GM12875 (cell line): ENCODE data around the gene CLDN9.

ENCODE experiments used
- H3K4me3 ChIP-seq: one replicate; pipeline ENCODE4 v1.5.1; 2011; ENCODE audit warnings: low read depth, low read length, control low read depth
- TF ChIP-seq, protein P1 (sequence below): IDR thresholded peaks from 2 replicates; pipeline ENCODE4 v1.5.1; 2011; ENCODE audit warnings: low read depth, mild to moderate bottlenecking, control low read depth, inconsistent platforms, low read length, moderate library complexity, borderline replicate concordance; ENCODE audit not compliant: insufficient read depth

The CLDN9 gene

DNA sequence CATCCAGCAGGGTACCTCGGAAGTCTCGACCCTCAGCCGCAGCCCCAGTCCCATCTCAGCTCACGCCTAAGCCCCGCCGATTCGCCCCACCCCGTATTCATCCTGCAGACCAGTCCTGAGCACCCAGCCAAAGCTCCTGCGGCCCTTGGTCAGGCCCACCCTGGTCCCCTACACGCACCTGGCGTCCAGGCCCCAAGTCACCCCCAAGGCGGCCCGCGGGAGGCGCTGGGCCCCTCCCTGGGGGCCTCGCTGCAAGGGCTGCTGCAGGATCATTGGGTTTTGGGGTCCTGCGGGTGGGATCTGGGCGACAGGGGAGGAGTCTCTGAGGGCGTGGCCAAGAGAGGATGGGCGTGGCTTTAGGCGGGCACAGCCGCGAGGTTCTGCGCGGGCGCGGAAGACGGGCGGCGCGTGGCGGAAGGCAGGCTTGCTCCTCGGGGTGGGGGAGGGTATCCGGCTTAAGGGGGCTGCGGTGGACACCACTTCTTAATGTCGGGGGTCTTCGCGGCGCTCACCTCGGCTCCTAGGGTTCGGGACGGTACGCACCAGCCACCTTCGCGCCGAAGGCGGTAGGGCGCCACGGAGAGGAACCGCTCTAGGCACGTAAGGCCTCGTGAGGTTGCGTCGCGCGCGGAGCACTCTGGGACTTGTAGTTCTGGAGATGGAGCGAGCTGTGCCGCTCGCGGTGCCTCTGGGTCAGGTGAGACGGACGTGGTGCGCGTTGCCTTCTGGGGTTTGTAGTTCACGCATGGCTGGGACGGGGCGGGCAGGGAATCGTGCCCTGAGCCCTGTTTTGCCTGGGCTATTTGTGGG is 11.2 kb downstream of the CLDN9 start, which contains the start of the genes HCFC1R1 and THOC6:
HCFC1R1 (minus strand) TSS at position 274 of the 810 bp plus-strand sequence; CDS start at position 273, 1 bp downstream.
THOC6 (plus strand) TSS at position 367 of the 810 bp plus-strand sequence; CDS start at position 659, 292 bp downstream.
- peak within 1 kb of the TSS; percentile 85 for H3K4me3 ChIP-seq

DNA sequence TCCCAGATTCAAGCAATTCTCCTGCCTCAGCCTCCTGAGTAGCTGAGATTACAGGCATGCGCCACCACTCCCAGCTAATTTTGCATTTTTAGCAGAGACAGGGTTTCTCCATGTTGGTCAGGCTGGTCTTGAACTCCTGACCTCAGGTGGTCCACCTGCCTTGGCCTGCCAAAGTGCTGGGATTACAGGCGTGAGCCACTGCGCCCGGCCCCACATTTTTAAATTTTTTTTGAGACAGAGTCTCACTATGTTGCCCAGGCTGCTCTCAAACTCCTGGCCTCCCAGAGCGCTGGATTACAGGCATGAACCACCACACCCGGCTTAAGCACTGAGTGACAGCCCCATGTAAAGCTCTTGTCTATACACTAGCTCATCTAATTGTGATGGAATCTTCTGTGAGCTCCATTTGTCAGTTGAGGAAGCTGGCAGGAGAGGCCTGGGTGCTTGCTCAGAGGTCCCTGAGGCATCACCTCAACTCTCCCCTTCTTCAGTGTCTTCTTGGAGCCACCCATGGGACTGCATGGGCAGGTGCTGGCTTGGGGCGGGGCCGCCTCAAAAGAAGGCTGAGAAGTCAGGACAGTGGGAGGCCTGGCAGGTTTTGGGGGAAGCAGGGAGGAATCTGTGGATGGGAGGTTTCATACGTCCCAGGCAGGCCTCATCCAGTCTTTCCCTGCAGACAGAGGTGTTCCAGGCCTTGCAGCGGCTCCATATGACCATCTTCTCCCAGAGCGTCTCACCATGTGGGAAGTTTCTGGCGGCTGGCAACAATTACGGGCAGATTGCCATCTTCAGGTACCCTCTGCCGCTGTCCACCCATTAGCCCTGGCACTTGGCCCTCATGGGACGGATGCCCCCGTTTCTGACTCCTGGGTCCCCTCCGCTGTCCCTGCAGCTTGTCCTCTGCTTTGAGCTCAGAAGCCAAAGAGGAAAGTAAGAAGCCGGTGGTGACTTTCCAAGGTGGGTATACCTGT is 12.6 kb downstream of the CLDN9 start:
- TF ChIP-seq, protein P1, sequence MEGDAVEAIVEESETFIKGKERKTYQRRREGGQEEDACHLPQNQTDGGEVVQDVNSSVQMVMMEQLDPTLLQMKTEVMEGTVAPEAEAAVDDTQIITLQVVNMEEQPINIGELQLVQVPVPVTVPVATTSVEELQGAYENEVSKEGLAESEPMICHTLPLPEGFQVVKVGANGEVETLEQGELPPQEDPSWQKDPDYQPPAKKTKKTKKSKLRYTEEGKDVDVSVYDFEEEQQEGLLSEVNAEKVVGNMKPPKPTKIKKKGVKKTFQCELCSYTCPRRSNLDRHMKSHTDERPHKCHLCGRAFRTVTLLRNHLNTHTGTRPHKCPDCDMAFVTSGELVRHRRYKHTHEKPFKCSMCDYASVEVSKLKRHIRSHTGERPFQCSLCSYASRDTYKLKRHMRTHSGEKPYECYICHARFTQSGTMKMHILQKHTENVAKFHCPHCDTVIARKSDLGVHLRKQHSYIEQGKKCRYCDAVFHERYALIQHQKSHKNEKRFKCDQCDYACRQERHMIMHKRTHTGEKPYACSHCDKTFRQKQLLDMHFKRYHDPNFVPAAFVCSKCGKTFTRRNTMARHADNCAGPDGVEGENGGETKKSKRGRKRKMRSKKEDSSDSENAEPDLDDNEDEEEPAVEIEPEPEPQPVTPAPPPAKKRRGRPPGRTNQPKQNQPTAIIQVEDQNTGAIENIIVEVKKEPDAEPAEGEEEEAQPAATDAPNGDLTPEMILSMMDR = no peak
- no peak overlapping the region for H3K4me3 ChIP-seq

More for the DNA sequence above, 11.2 kb downstream of the CLDN9 start, which contains the start of the genes HCFC1R1 and THOC6:
- TF ChIP-seq, protein P1 = no peak

DNA sequence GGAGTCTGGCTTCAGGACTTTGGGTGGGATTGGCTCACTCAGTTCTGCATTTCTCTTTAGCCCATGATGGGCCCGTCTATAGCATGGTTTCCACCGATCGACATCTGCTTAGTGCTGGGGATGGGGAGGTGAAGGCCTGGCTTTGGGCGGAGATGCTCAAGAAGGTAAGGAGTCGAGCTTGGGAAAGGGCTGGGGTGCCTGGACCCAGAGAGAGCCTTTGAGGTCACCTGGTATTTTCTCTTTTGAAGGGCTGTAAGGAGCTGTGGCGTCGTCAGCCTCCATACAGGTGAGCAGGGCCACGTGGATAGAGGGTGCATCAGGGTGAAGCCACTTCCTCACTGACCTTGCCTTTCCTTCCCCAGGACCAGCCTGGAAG is 13.3 kb downstream of the CLDN9 start:
- H3K4me3 ChIP-seq = no peak overlapping the region
- TF ChIP-seq, protein P1 = no peak

DNA sequence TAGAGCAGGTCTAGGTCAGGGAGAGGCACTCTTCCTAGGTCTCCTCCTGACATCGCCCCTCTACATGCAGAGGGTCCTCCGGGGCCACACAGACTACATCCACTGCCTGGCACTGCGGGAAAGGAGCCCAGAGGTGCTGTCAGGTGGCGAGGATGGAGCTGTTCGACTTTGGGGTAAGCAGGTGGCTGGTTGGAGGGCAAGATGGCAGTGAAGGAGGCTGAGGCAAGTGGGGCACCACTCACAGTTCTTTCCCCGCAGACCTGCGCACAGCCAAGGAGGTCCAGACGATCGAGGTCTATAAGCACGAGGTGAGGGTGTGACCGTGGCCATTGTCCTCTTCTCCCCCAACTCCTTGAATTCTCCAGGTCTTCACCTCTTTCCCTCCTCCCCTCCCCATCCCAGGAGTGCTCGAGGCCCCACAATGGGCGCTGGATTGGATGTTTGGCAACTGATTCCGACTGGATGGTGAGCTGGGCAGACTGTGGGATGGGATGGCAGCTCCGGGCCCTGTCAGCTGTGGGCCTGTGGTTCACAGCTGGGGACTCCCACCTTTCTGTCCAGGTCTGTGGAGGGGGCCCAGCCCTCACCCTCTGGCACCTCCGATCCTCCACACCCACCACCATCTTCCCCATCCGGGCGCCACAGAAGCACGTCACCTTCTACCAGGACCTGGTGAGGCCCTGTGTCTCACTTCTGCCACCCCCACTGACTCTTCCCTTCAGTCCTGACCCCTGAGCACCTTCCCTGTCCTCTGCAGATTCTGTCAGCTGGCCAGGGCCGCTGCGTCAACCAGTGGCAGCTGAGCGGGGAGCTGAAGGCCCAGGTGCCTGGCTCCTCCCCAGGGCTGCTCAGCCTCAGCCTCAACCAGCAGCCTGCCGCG is 14.1 kb downstream of the CLDN9 start:
- TF ChIP-seq, protein P1 = no peak
- H3K4me3 ChIP-seq = no peak overlapping the region

DNA sequence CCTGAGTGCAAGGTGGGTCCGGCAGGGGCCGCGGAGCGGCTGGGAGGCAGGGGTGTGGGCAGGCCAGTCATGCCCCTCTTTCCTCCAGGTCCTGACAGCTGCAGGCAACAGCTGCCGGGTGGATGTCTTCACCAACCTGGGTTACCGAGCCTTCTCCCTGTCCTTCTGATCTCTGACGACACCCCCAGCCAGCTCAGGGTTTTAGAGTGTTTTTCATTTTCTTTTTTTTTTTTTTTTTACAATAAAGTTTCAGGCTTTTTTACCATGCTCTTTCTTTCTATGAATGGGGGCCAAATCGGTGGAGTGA is 14.7 kb downstream of the CLDN9 start:
- H3K4me3 ChIP-seq = no peak overlapping the region
- TF ChIP-seq, protein P1 = no peak

DNA sequence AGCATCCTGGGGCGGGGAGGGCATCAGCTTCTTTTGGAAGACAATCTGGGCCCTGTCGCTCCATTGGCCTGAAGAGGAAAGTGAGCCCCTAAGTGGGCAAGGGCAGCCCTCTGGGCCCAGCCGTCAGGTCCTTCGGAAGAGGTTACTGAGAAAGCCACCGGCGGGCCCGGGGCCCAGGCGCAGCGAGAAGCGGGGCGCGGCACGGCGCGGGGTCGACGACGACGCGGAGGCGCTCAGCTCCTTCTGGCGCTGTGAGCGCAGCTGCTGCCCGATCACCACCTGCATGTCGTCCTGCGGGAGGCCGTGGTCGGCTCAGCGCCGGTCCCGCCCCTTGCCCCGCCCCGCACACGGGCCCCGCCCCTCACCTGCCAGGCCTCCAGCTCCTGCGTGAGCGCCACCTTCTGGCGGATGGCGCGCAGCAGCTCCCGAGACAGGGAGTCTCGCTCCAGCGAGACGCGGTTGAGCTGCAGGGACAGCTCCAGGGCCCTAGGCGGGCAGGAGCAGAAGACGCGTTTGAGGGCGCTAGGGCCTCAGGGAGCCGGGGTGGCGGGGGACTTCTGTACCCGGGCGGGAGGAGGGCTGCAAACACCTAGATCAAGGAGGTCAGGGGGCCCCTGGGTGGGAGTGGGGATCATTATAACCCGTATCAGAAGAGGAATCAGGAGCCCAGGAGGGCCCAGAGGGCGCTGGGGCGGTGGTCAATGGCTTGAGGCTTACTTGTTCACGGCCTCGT is 15.4 kb downstream of the CLDN9 start:
- TF ChIP-seq, protein P1 = peak; percentile 95

More for the DNA sequence above, 15.4 kb downstream of the CLDN9 start:
- H3K4me3 ChIP-seq = no peak overlapping the region
